ENCODE measurements around the gene ST8SIA6.

- TF ChIP-seq EZH2 (IDR thresholded peaks at IDR 0.05; ENCODE audit: borderline replicate concordance, low read depth, low read length): no peak
- TF ChIP-seq RNF2 (IDR thresholded peaks at IDR 0.05): no peak
- TF ChIP-seq ZNF79 (CRISPR knock-in tag; IDR thresholded peaks at IDR 0.05; ENCODE audit: low read depth): no peak
- no peak for TF ChIP-seq ZNF277 (CRISPR knock-in tag; IDR thresholded peaks at IDR 0.05; ENCODE audit: borderline replicate concordance)
- no peak for TF ChIP-seq NFYB (IDR thresholded peaks at IDR 0.05; ENCODE audit: extremely low read depth, insufficient read length)
- no peak for TF ChIP-seq ATF2 (CRISPR knock-in tag; IDR thresholded peaks at IDR 0.05)
- TF ChIP-seq USF2 (CRISPR knock-in tag; IDR thresholded peaks at IDR 0.05): no peak
- no peak for TF ChIP-seq ARHGAP35 (IDR thresholded peaks at IDR 0.05; ENCODE audit: partially characterized antibody)
- TF ChIP-seq ZNF395 (CRISPR knock-in tag; IDR thresholded peaks at IDR 0.05): no peak
- no peak for TF ChIP-seq CBFB (CRISPR knock-in tag; IDR thresholded peaks at IDR 0.05)
Observed at GRCh38 chr10:17479015-17479615, 24.7 kb upstream of the ST8SIA6 start.

All from K562 (cell line).